GM21619 (cell line): ENCODE measurements around the gene WWOX.

Source experiments
- ATAC-seq: cut with Tn5 transposase; IDR thresholded peaks from one replicate; pipeline ENCODE4 v1.9.1; 2021; ENCODE audit not compliant: unreplicated experiment

WWOX gene

GRCh38 chr16:78553268-78554039 is 454.0 kb downstream of the WWOX start:
- no peak for ATAC-seq

- ATAC-seq: no peak
These were observed 457.0 kb downstream of the WWOX start for GRCh38 chr16:78556421-78556820.

- ATAC-seq: no peak
These were observed 461.5 kb downstream of the WWOX start for GRCh38 chr16:78560997-78561396.

- ATAC-seq: no peak
These were observed 462.7 kb downstream of the WWOX start for GRCh38 chr16:78562111-78562510.

GRCh38 chr16:78562650-78563049 is 463.2 kb downstream of the WWOX start:
- no peak for ATAC-seq

- no peak for ATAC-seq
These were observed 464.5 kb downstream of the WWOX start for GRCh38 chr16:78563905-78564304.

- ATAC-seq: no peak
These were observed 467.1 kb downstream of the WWOX start for GRCh38 chr16:78566397-78567073.

GRCh38 chr16:78570399-78571141 is 471.1 kb downstream of the WWOX start:
- no peak for ATAC-seq

GRCh38 chr16:78571434-78571833 is 472.0 kb downstream of the WWOX start:
- no peak for ATAC-seq

GRCh38 chr16:78571898-78572358 is 472.5 kb downstream of the WWOX start:
- ATAC-seq: no peak

GRCh38 chr16:78574571-78574970 is 475.1 kb downstream of the WWOX start:
- ATAC-seq: peak; percentile 63

GRCh38 chr16:78576941-78577340 is 477.5 kb downstream of the WWOX start:
- ATAC-seq: no peak

- no peak for ATAC-seq
These were observed 478.2 kb downstream of the WWOX start for GRCh38 chr16:78577630-78578029.

- no peak for ATAC-seq
These were observed 479.6 kb downstream of the WWOX start for GRCh38 chr16:78579020-78579419.

GRCh38 chr16:78583441-78583840 is 484.0 kb downstream of the WWOX start:
- ATAC-seq: no peak

- no peak for ATAC-seq
These were observed 484.9 kb downstream of the WWOX start for GRCh38 chr16:78584213-78584860.

GRCh38 chr16:78584991-78585390 is 485.5 kb downstream of the WWOX start:
- ATAC-seq: no peak

- ATAC-seq: no peak
These were observed 489.9 kb downstream of the WWOX start for GRCh38 chr16:78589331-78589730.

- no peak for ATAC-seq
These were observed 492.2 kb downstream of the WWOX start for GRCh38 chr16:78591682-78592103.

- ATAC-seq: no peak
These were observed 492.7 kb downstream of the WWOX start for GRCh38 chr16:78592111-78592510.

GRCh38 chr16:78593352-78593751 is 493.9 kb downstream of the WWOX start:
- no peak for ATAC-seq
